Naive thymus-derived CD4-positive, alpha-beta T cell (primary cell): ENCODE results near the gene INSL4. TPM values are rescaled to one million over a fixed set of nuclear protein-coding genes. Genes with fewer than 3 reads are reported as not detected.

Source experiments
- ATAC-seq: fragments of 150-1000 bp; cut with Tn5 transposase; 2 replicates; pipeline ENCODE4 v1.10.0; 2021; ENCODE audit warnings: mild to moderate bottlenecking, moderate library complexity
- CTCF ChIA-PET: fragments of 350-600 bp; sonication (Branson Sonifier 250); formaldehyde crosslinking; loops from one replicate; lab custom pipeline; 2021; ENCODE audit warnings: antibody characterized with exemption; lab: Charles Lee
- POLR2A ChIA-PET: fragments of 350-600 bp; sonication (Branson Sonifier 250); formaldehyde crosslinking; loops from one replicate; lab custom pipeline; 2021; ENCODE audit warnings: antibody characterized with exemption, inconsistent platforms; lab: Charles Lee
- DNase-seq, 9 donors: peaks; one replicate each; pipeline versions ENCODE4 v3.0.0 to v3.0.0-alpha.2; 2020 to 2022; ENCODE audit warnings: mixed read lengths in 1 of 9
- H3K27ac ChIP-seq: one replicate; pipeline ENCODE4 v1.7.0; 2013; ENCODE audit warnings: mild to moderate bottlenecking, low read depth, low read length, moderate library complexity
- H3K27me3 ChIP-seq, 2 donors: one replicate each; pipeline ENCODE4 v1.7.0; 2013; ENCODE audit warnings: low read length in 2 of 2, mild to moderate bottlenecking in 2 of 2, moderate library complexity in 2 of 2; ENCODE audit not compliant: control insufficient read depth in 2 of 2, insufficient read depth in 2 of 2
- H3K36me3 ChIP-seq, 3 experiments: 1 replicate in 2 of 3; 2 replicates in 1 of 3; pipeline ENCODE4 v1.7.0; 2013; ENCODE audit warnings: low read length in 3 of 3, mild to moderate bottlenecking in 3 of 3, moderate library complexity in 1 of 3; ENCODE audit not compliant: insufficient read depth in 3 of 3, control insufficient read depth in 2 of 3
- H3K4me1 ChIP-seq, 2 donors: one replicate each; pipeline ENCODE4 v1.7.0; 2013; ENCODE audit warnings: low read length in 2 of 2, mild to moderate bottlenecking in 2 of 2, moderate library complexity in 1 of 2; ENCODE audit not compliant: control insufficient read depth in 2 of 2, insufficient read depth in 2 of 2
- H3K4me3 ChIP-seq: 2 replicates; pipeline ENCODE4 v1.7.0; 2013; ENCODE audit warnings: mild to moderate bottlenecking, low read length
- H3K9me3 ChIP-seq, 3 experiments: 1 replicate in 2 of 3; 2 replicates in 1 of 3; pipeline ENCODE4 v1.7.0; 2013; ENCODE audit warnings: low read length in 3 of 3; ENCODE audit not compliant: control insufficient read depth in 2 of 3
- H3K27ac Mint-ChIP-seq, 9 donors: one replicate each; pipeline ENCODE4 v1.8.0; 2020 to 2022; ENCODE audit warnings: mixed read lengths in 9 of 9, mild to moderate bottlenecking in 8 of 9, moderate library complexity in 5 of 9, inconsistent platforms in 2 of 9
- H3K27me3 Mint-ChIP-seq, 5 donors: one replicate each; pipeline ENCODE4 v1.8.0; 2021 to 2022; ENCODE audit warnings: mixed read lengths in 5 of 5, mild to moderate bottlenecking in 1 of 5
- H3K36me3 Mint-ChIP-seq, 5 donors: one replicate each; pipeline ENCODE4 v1.8.0; 2020 to 2022; ENCODE audit warnings: mixed read lengths in 5 of 5, mild to moderate bottlenecking in 3 of 5, inconsistent platforms in 1 of 5
- H3K4me1 Mint-ChIP-seq, 7 donors: one replicate each; pipeline ENCODE4 v1.8.0; 2020 to 2022; ENCODE audit warnings: mixed read lengths in 7 of 7, mild to moderate bottlenecking in 3 of 7, inconsistent platforms in 1 of 7
- H3K4me3 Mint-ChIP-seq, 10 donors: one replicate each; pipeline ENCODE4 v1.8.0; 2020 to 2022; ENCODE audit warnings: mild to moderate bottlenecking in 10 of 10, mixed read lengths in 10 of 10, moderate library complexity in 6 of 10, inconsistent platforms in 2 of 10
- H3K9me3 Mint-ChIP-seq, 11 donors: one replicate each; pipeline ENCODE4 v1.8.0; 2020 to 2022; ENCODE audit warnings: mixed read lengths in 11 of 11, mild to moderate bottlenecking in 4 of 11, inconsistent platforms in 1 of 11, moderate library complexity in 1 of 11
- intact Hi-C, 2 donors: fragments of 100-400 bp; cut with micrococcal nuclease; formaldehyde crosslinking; loops; one replicate each; pipeline ENCODE4 v1.15.1; 2023
- polyA plus RNA-seq, 2 donors: library from polyadenylated mRNA; unstranded; fragments of 300-500 nt; fragmentation: Illumina TruSeq; gene quantifications; one replicate each; pipeline ENCODE4 v1.2.3, GENCODE V29; 2021
- total RNA-seq, 6 experiments: library from RNA in 5 of 6; stranded (reverse) in 5 of 6; gene quantifications; 1 replicate in 5 of 6; 2 replicates in 1 of 6; pipeline ENCODE4 v1.2.3 and lab custom pipeline; 2021 to 2026

The INSL4 gene
- total and polyA plus RNA-seq, 7 experiments from 2014 or later: not detected

- ATAC-seq (no peak), DNase-seq (no peak)
- peaks cover 0 to 12% (median 3%) of the 10 kb centered on the region in 11 donors for H3K9me3 Mint-ChIP-seq
- Histone ChIP-seq H3K27ac (no peak overlapping the region), H3K36me3 (no peaks in the 10 kb centered on the region), H3K4me1 (no peaks in the 10 kb centered on the region), H3K9me3 (no peaks in the 10 kb centered on the region), H3K27me3 (no peaks in the 10 kb centered on the region), H3K4me3 (no peak overlapping the region)
- peak overlapping the region in 3 of 9 donors; percentile 0 to 83 (median 19) for H3K27ac Mint-ChIP-seq
- ChIA-PET CTCF (interaction anchor here (1.3 kb wide), 1 partner anchor 77 kb away, joined by 4 read pairs; no protein-coding TSS in a partner anchor), POLR2A (no interaction called here)
- peak overlapping the region in 4 of 10 donors; percentile 23 to 39 (median 29) for H3K4me3 Mint-ChIP-seq
- H3K36me3 Mint-ChIP-seq: peaks cover 0 to 9% (median 3%) of the 10 kb centered on the region in 5 donors
- intact Hi-C loops: loop anchor here (5.0 to 10.0 kb wide), 4 partner anchors 73 to 509 kb away; partner anchors contain the start of genes INSL6 (in 1 of the 2) and RLN1 (in 1 of the 2)
- H3K27me3 Mint-ChIP-seq: no peaks in the 10 kb centered on the region
- H3K4me1 Mint-ChIP-seq: peaks cover 10 to 24% (median 17%) of the 10 kb centered on the region in 7 donors
Observed at GRCh38 chr9:5264219-5264595, 33.0 kb downstream of the INSL4 start.

- Histone ChIP-seq H3K36me3 (no peaks in the 10 kb centered on the region), H3K27me3 (no peaks in the 10 kb centered on the region), H3K4me1 (no peaks in the 10 kb centered on the region), H3K4me3 (no peak overlapping the region), H3K27ac (no peak overlapping the region), H3K9me3 (no peaks in the 10 kb centered on the region)
- ATAC-seq (no peak), DNase-seq (no peak)
- peaks cover 0 to 4% (median 0%) of the 10 kb centered on the region in 11 donors for H3K9me3 Mint-ChIP-seq
- POLR2A ChIA-PET: no interaction called here
- intact Hi-C loops: loop anchor here (10.0 kb wide), 2 partner anchors 159 to 511 kb away; no protein-coding TSS in a partner anchor
- H3K27me3 Mint-ChIP-seq: no peaks in the 10 kb centered on the region
- CTCF ChIA-PET: no interaction called here
- peaks cover 0 to 5% (median 0%) of the 10 kb centered on the region in 5 donors for H3K36me3 Mint-ChIP-seq
- H3K4me3 Mint-ChIP-seq: no peak overlapping the region
- H3K27ac Mint-ChIP-seq: no peak overlapping the region
- peaks cover 10 to 24% (median 17%) of the 10 kb centered on the region in 7 donors for H3K4me1 Mint-ChIP-seq
Observed at GRCh38 chr9:5265939-5266338, 34.7 kb downstream of the INSL4 start.

GRCh38 chr9:5269249-5269715, 38.1 kb downstream of the INSL4 start:
- Mint-ChIP-seq H3K4me1 (peaks cover 7 to 14% (median 10%) of the 10 kb centered on the region in 7 donors), H3K4me3 (no peak overlapping the region), H3K36me3 (peaks cover 0 to 5% (median 0%) of the 10 kb centered on the region in 5 donors), H3K9me3 (no peaks in the 10 kb centered on the region), H3K27me3 (no peaks in the 10 kb centered on the region), H3K27ac (no peak overlapping the region)
- POLR2A ChIA-PET: no interaction called here
- no peaks in the 10 kb centered on the region for H3K27me3 ChIP-seq
- no peak overlapping the region for H3K27ac ChIP-seq
- ATAC-seq (no peak), DNase-seq (no peak)
- intact Hi-C loops: loop anchor here (10.0 kb wide), 2 partner anchors 156 to 514 kb away; no protein-coding TSS in a partner anchor
- no peaks in the 10 kb centered on the region for H3K4me1 ChIP-seq
- H3K36me3 ChIP-seq: no peaks in the 10 kb centered on the region
- no peaks in the 10 kb centered on the region for H3K9me3 ChIP-seq
- H3K4me3 ChIP-seq: no peak overlapping the region
- CTCF ChIA-PET: interaction anchor here (0.6 kb wide), 2 partner anchors 125 to 640 kb away, joined by 3 to 4 read pairs; no protein-coding TSS in a partner anchor

GRCh38 chr9:5274770-5275169, 43.6 kb downstream of the INSL4 start:
- intact Hi-C loops: no loop called here
- H3K27me3 ChIP-seq: no peaks in the 10 kb centered on the region
- no peak for ATAC-seq
- peaks cover 0 to 2% (median 0%) of the 10 kb centered on the region in 5 donors for H3K36me3 Mint-ChIP-seq
- no peak overlapping the region for H3K27ac Mint-ChIP-seq
- no peak overlapping the region for H3K4me3 Mint-ChIP-seq
- ChIA-PET POLR2A (interaction anchor here (0.8 kb wide), 1 partner anchor 46 kb away, joined by 3 read pairs; no protein-coding TSS in a partner anchor), CTCF (no interaction called here)
- no peak overlapping the region for H3K4me3 ChIP-seq
- DNase-seq: no peak
- no peaks in the 10 kb centered on the region for H3K9me3 ChIP-seq
- no peak overlapping the region for H3K27ac ChIP-seq
- peaks cover 0 to 1% (median 0%) of the 10 kb centered on the region in 7 donors for H3K4me1 Mint-ChIP-seq
- no peaks in the 10 kb centered on the region for H3K36me3 ChIP-seq
- H3K27me3 Mint-ChIP-seq: no peaks in the 10 kb centered on the region
- H3K4me1 ChIP-seq: no peaks in the 10 kb centered on the region
- H3K9me3 Mint-ChIP-seq: peaks cover 0 to 6% (median 1%) of the 10 kb centered on the region in 11 donors

- Histone ChIP-seq H3K9me3 (no peaks in the 10 kb centered on the region), H3K36me3 (no peaks in the 10 kb centered on the region), H3K4me1 (no peaks in the 10 kb centered on the region), H3K27ac (no peak overlapping the region), H3K27me3 (no peaks in the 10 kb centered on the region), H3K4me3 (no peak overlapping the region)
- DNase-seq: no peak
- POLR2A ChIA-PET: no interaction called here
- intact Hi-C loops: no loop called here
- H3K9me3 Mint-ChIP-seq: peaks cover 0 to 9% (median 1%) of the 10 kb centered on the region in 11 donors
- H3K36me3 Mint-ChIP-seq: peaks cover 0 to 2% (median 0%) of the 10 kb centered on the region in 5 donors
- no peak for ATAC-seq
- CTCF ChIA-PET: no interaction called here
- H3K27me3 Mint-ChIP-seq: peaks cover 0 to 4% (median 0%) of the 10 kb centered on the region in 5 donors
- H3K4me3 Mint-ChIP-seq: no peak overlapping the region
- no peak overlapping the region for H3K27ac Mint-ChIP-seq
- no peaks in the 10 kb centered on the region for H3K4me1 Mint-ChIP-seq
Observed at GRCh38 chr9:5278486-5278885, 47.3 kb downstream of the INSL4 start.

Other genes with a start within 250 kb of the INSL4 start
- 10 to 100 TPM; 11.7 to 76.0 (median 17.5) TPM for gene JAK2, start 246.1 kb upstream of the INSL4 start, total RNA-seq
- gene JAK2, start 246.1 kb upstream of the INSL4 start, polyA plus RNA-seq: 1 to 10 TPM; 3.5 to 4.1 TPM
- gene INSL6, start 45.8 kb upstream of the INSL4 start, total RNA-seq: not detected
- gene INSL6, start 45.8 kb upstream of the INSL4 start, polyA plus RNA-seq: under 1 TPM in 1 of 2 donors, not detected in 1; 0.15 TPM
- 1 to 10 TPM in 4 of 5 experiments, under 1 TPM in 1; 0.72 to 5.9 (median 1.9) TPM for gene RLN2, start 73.3 kb downstream of the INSL4 start, total RNA-seq
- gene RLN2, start 73.3 kb downstream of the INSL4 start, polyA plus RNA-seq: 1 to 10 TPM; 5.6 to 7.4 TPM
- 1 to 10 TPM in 4 of 5 experiments, under 1 TPM in 1; 0.71 to 6.6 (median 1.8) TPM for gene RLN1, start 108.5 kb downstream of the INSL4 start, total RNA-seq
- gene RLN1, start 108.5 kb downstream of the INSL4 start, polyA plus RNA-seq: 1 to 10 TPM; 2.3 to 3.1 TPM
- 10 to 100 TPM; 15.8 to 31.7 (median 16.8) TPM for gene PLGRKT, start 206.5 kb downstream of the INSL4 start, total RNA-seq
- 10 to 100 TPM; 41.9 to 79.6 TPM for gene PLGRKT, start 206.5 kb downstream of the INSL4 start, polyA plus RNA-seq
- 10 to 100 TPM in 1 of 5 experiments, 1 to 10 TPM in 4; 2.9 to 38.7 (median 7.8) TPM for gene CD274, start 219.1 kb downstream of the INSL4 start, total RNA-seq
- gene CD274, start 219.1 kb downstream of the INSL4 start, polyA plus RNA-seq: 1 to 10 TPM; 2.0 to 3.1 TPM